ENCODE data around the gene GTPBP1. TPM values are rescaled to one million over a fixed set of nuclear protein-coding genes. Genes with fewer than 3 reads are reported as not detected.

Gene GTPBP1
- total and polyA plus RNA-seq, 2 of the 13 experiments (the other 11 are each of a cell fraction or from before 2014, with no cell fraction given), result 22.3 to 27.0 TPM

DNA sequence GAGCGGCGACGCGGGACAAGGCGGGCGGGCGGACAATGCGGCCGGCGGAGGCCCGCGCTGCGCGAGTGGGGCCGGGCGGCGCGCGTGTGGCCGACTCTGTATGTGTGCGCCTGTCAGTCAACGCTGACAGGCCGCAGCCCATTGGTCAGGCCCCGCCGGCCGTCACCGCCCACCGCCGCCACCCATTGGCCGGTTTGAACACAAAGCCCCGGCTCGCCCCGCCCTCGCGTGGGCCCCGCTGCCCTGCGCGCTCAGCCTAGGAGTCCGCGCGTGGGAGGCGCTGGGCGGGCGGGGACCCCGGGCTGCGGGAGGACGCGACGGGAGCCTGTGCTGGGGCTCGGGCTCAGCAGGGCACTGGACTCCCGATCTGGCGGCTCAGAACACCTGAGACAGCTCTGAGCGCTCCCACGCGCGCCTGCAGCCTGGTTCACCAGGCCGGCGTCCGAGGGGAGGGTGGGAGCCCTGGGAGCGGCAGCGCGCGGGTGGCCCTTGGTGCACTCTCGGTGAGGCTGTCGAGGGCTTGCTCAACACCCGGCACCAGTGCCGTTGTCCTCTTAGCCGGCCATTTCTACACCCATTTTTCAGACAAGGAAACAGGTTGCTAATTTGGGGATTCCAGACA lies 50.3 kb downstream of the GTPBP1 start, which contains the start of gene SUN2 (continued):
- TF ChIP-seq, protein P1, sequence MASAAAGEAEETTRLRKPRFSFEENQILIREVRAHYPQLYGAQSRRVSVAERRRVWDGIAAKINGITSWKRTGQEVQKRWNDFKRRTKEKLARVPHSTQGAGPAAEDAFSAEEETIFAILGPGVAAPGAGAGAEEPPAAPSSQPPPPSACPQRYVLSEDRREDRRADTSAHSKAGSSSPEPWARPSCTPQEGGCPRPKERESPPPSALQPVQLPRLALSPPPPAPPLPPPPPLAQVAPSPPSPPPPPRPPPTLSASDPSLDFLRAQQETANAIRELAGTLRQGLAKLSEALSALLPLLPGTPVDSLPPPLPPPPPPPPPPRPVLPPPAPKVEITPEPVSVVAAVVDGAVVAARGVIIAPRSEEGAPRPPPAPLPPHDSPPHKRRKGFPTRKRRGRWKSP (CRISPR knock-in tag; IDR thresholded peaks at IDR 0.05), result 0 out of 2 replicates have a peak, but pooled peaks have one; percentile 32
- TF ChIP-seq, protein P2, sequence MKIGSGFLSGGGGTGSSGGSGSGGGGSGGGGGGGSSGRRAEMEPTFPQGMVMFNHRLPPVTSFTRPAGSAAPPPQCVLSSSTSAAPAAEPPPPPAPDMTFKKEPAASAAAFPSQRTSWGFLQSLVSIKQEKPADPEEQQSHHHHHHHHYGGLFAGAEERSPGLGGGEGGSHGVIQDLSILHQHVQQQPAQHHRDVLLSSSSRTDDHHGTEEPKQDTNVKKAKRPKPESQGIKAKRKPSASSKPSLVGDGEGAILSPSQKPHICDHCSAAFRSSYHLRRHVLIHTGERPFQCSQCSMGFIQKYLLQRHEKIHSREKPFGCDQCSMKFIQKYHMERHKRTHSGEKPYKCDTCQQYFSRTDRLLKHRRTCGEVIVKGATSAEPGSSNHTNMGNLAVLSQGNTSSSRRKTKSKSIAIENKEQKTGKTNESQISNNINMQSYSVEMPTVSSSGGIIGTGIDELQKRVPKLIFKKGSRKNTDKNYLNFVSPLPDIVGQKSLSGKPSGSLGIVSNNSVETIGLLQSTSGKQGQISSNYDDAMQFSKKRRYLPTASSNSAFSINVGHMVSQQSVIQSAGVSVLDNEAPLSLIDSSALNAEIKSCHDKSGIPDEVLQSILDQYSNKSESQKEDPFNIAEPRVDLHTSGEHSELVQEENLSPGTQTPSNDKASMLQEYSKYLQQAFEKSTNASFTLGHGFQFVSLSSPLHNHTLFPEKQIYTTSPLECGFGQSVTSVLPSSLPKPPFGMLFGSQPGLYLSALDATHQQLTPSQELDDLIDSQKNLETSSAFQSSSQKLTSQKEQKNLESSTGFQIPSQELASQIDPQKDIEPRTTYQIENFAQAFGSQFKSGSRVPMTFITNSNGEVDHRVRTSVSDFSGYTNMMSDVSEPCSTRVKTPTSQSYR (CRISPR knock-in tag; IDR thresholded peaks at IDR 0.05; ENCODE audit: borderline replicate concordance), result no peak
- TF ChIP-seq PHF21A (CRISPR knock-in tag; IDR thresholded peaks at IDR 0.05), result peak; percentile 34; the same call in 1 of the 2 replicates
- 0 out of 2 replicates have a peak, but pooled peaks have one; percentile 16 for TF ChIP-seq HDAC2 (CRISPR knock-in tag; IDR thresholded peaks at IDR 0.05)
- TF ChIP-seq ZNF724P (CRISPR knock-in tag; IDR thresholded peaks at IDR 0.05; ENCODE audit: borderline replicate concordance), result 0 out of 2 replicates have a peak, but pooled peaks have one; percentile 5
- TF ChIP-seq, protein P3, sequence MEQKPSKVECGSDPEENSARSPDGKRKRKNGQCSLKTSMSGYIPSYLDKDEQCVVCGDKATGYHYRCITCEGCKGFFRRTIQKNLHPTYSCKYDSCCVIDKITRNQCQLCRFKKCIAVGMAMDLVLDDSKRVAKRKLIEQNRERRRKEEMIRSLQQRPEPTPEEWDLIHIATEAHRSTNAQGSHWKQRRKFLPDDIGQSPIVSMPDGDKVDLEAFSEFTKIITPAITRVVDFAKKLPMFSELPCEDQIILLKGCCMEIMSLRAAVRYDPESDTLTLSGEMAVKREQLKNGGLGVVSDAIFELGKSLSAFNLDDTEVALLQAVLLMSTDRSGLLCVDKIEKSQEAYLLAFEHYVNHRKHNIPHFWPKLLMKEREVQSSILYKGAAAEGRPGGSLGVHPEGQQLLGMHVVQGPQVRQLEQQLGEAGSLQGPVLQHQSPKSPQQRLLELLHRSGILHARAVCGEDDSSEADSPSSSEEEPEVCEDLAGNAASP (CRISPR knock-in tag; IDR thresholded peaks at IDR 0.05; ENCODE audit: borderline replicate concordance), result 0 out of 2 replicates have a peak, but pooled peaks have one; percentile 39
- TF ChIP-seq ZNF441 (CRISPR knock-in tag; IDR thresholded peaks at IDR 0.05; ENCODE audit: borderline replicate concordance), result no peak
- TF ChIP-seq HOXA3 (CRISPR knock-in tag; IDR thresholded peaks at IDR 0.05), result 0 out of 2 replicates have a peak, but pooled peaks have one; percentile 7
- 0 out of 2 replicates have a peak, but pooled peaks have one; percentile 9 for TF ChIP-seq FOXO1 (CRISPR knock-in tag; IDR thresholded peaks at IDR 0.05)
- TF ChIP-seq, protein P4, sequence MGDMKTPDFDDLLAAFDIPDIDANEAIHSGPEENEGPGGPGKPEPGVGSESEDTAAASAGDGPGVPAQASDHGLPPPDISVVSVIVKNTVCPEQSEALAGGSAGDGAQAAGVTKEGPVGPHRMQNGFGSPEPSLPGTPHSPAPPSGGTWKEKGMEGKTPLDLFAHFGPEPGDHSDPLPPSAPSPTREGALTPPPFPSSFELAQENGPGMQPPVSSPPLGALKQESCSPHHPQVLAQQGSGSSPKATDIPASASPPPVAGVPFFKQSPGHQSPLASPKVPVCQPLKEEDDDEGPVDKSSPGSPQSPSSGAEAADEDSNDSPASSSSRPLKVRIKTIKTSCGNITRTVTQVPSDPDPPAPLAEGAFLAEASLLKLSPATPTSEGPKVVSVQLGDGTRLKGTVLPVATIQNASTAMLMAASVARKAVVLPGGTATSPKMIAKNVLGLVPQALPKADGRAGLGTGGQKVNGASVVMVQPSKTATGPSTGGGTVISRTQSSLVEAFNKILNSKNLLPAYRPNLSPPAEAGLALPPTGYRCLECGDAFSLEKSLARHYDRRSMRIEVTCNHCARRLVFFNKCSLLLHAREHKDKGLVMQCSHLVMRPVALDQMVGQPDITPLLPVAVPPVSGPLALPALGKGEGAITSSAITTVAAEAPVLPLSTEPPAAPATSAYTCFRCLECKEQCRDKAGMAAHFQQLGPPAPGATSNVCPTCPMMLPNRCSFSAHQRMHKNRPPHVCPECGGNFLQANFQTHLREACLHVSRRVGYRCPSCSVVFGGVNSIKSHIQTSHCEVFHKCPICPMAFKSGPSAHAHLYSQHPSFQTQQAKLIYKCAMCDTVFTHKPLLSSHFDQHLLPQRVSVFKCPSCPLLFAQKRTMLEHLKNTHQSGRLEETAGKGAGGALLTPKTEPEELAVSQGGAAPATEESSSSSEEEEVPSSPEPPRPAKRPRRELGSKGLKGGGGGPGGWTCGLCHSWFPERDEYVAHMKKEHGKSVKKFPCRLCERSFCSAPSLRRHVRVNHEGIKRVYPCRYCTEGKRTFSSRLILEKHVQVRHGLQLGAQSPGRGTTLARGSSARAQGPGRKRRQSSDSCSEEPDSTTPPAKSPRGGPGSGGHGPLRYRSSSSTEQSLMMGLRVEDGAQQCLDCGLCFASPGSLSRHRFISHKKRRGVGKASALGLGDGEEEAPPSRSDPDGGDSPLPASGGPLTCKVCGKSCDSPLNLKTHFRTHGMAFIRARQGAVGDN (CRISPR knock-in tag; IDR thresholded peaks at IDR 0.05), result peak; percentile 32
- TF ChIP-seq LCORL (IDR thresholded peaks at IDR 0.05), result no peak
- TF ChIP-seq LCORL (CRISPR knock-in tag; IDR thresholded peaks at IDR 0.05), result no peak
- no peak for TF ChIP-seq DNMT1 (CRISPR knock-in tag; IDR thresholded peaks at IDR 0.05)
- peak; percentile 9; the same call in 1 of the 2 replicates for TF ChIP-seq POLR2G (IDR thresholded peaks at IDR 0.05; ENCODE audit: low read depth, low read length)
- TF ChIP-seq MBD4 (IDR thresholded peaks at IDR 0.05; ENCODE audit: borderline replicate concordance, low read length), result no peak
- TF ChIP-seq, protein P5, sequence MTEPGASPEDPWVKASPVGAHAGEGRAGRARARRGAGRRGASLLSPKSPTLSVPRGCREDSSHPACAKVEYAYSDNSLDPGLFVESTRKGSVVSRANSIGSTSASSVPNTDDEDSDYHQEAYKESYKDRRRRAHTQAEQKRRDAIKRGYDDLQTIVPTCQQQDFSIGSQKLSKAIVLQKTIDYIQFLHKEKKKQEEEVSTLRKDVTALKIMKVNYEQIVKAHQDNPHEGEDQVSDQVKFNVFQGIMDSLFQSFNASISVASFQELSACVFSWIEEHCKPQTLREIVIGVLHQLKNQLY (CRISPR knock-in tag; IDR thresholded peaks at IDR 0.05), result no peak
- TF ChIP-seq HES4 (CRISPR knock-in tag; IDR thresholded peaks at IDR 0.05; ENCODE audit: borderline replicate concordance), result peak; percentile 72; the same call in 1 of the 2 replicates
- TF ChIP-seq CEBPB (IDR thresholded peaks at IDR 0.05; ENCODE audit: borderline replicate concordance, low read depth, low read length), result peak; percentile 35; the same call in 1 of the 2 replicates
- TF ChIP-seq ZNF83 (CRISPR knock-in tag; IDR thresholded peaks at IDR 0.05; ENCODE audit: borderline replicate concordance), result 0 out of 2 replicates have a peak, but pooled peaks have one; percentile 45
